Stimulated activated CD8-positive, alpha-beta memory T cell treated with anti-CD3 and anti-CD28 coated beads, Interleukin-2, amount 100 ng/mL, for 1 hour (primary cell): Measurements from ENCODE around the gene CACNA1D.

Source experiments
- DNase-seq, 2 donors: peaks; one replicate each; pipeline ENCODE4 v3.0.0-alpha.2; 2020; ENCODE audit warnings: low read depth in 2 of 2

Gene CACNA1D

DNA sequence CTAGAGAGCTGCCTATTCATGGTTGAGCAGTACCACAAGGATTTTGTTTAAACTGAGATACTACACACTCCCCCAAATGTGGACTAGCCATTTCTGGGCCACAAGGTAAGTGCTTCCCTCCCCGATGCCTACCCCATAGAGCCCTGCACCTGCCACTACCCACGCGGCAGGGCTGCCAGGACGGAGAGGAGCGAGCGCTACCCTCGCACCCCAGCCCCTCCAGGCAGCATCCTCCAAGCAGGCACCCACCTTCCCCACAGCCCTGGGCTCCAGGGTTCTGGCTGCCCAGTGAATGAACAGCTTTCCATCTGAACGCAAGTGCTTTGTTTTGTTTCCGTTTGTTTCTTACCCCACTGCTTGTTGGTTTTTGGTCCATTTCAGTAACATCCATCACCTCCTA is 292.6 kb downstream of the CACNA1D start:
- no peak for DNase-seq

DNA sequence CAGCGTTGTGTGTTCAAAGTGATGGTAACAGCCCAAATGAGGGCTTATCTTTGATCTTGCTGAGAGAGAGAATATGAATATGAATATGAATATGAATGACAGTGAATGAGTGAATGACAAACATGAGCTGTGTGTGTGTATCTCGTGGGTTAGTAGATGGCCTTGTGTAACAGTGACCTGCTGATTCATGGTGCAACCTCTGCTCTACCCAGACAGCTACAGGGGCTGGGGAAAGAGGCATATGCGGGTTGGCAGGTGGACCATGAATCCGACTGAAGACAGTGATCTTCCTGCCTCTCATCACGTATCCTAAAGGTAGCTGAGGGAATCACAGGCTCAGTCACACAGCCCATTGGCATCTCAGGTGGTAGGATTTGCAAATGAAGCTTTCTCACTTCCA is 293.6 kb downstream of the CACNA1D start:
- no peak for DNase-seq

DNA sequence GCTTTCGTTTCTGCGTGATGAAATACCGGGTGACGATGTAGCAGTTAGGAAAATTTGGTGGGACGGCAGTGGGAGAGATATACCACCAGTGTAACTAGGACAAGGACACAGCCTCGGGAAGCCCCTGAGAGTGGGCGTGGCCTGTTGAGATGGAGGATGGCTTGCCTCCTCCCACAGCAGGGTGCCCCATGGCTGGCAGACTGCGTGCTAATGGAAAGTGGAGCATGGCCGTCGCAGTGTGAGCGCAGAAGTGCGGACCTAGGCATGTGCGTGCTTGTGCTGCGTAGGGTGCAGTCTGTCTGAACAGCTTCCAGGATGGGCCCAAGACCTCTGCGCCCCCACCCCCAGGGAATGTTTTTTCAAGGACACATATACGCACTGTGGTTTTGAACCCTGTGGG is 295.0 kb downstream of the CACNA1D start:
- DNase-seq = no peak

DNA sequence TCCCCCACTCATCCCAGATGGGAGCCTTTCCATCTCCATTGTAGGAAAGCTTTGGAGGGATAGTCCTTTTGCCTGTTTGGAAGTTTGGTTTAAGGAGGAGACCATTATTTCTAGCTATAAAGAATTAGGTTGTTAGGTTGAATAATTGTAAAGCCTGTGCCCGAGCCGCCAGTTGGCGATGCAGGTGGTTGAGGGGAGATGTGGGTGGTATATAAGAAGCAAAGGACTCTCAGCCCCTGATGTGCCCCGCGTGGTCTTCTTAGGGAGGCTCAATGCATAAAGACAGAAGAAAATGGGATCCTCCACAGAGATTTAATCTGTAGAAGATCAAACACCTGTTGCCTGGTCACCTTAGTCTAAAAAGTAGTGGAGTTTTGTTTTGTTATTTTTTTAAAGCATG is 296.1 kb downstream of the CACNA1D start:
- no peak for DNase-seq

DNA sequence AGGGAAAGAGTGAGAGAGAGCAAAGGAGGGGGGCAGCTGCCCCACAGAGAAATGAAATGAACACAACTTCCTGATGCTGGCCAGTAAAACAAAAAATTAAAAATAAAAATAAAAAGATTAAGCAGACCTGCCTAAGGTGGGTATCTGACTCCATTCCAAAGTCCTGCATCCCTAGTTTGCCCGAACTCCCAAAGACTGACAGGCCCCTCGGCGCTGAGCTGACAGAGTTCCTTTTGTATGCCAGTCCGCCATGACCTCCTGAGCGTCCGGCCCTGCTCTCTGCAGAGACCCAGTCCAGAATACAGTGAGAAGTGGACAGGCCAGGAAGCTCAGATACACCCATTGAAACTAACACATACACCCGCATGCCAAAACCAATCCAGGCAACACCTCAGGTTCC is 296.9 kb downstream of the CACNA1D start:
- DNase-seq = no peak

DNA sequence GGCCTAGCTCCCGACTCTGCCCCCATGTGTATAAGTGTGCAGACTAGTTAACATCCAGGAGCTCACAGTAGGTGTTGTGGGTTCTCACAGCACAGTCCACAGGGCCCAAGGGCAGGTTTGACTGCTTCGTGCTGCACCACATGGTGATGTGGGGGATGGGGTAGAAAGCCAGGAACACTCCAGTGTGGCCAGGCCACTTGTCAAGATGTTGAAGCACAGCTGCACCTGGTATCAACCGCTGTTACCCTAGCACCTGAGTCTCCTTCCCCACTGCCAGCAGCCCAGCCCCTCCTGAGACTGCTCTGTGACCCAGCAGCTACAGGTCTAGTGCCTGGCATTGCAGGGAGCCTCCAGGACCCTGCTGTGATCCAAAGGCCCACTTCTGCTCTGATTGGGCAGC is 298.5 kb downstream of the CACNA1D start:
- no peak for DNase-seq

DNA sequence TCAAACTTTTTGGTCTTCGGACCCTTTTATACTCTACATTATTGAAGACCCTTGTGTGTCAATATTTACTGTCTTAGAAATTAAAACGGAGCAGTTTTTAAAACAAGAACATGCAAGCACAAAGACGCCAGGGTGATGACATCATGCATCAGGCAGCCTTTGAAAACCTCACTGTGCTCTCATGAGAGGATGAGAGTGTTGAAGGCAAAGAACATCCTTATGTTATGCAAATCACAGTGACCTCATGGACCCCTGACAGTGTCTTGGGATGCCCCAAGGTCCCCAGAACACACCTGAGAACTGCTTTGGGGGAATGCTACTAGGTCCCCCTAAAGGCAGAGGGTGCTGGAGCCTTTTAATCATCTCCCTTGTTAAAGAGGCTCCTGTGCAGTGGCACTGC is 300.2 kb downstream of the CACNA1D start:
- DNase-seq = no peak

DNA sequence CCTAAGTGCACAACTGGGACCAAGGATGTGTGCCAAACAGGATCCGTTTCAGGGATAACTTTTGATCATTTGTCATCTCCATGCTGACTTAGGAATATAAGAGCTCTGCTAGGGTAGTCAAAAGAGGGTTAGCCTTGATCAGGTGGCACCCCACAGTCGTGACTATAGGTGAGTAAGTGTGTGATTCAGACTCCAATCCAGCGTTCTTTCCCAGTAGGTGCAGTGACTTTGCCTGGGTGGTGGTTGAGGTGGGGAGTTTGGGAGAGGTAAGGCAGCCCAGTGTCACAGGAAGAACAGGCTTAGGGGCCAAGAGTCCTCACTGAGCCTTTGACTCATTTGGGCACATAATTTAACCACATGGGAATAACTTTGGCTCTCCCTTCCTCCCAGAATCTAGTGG is 300.8 kb downstream of the CACNA1D start:
- no peak for DNase-seq

DNA sequence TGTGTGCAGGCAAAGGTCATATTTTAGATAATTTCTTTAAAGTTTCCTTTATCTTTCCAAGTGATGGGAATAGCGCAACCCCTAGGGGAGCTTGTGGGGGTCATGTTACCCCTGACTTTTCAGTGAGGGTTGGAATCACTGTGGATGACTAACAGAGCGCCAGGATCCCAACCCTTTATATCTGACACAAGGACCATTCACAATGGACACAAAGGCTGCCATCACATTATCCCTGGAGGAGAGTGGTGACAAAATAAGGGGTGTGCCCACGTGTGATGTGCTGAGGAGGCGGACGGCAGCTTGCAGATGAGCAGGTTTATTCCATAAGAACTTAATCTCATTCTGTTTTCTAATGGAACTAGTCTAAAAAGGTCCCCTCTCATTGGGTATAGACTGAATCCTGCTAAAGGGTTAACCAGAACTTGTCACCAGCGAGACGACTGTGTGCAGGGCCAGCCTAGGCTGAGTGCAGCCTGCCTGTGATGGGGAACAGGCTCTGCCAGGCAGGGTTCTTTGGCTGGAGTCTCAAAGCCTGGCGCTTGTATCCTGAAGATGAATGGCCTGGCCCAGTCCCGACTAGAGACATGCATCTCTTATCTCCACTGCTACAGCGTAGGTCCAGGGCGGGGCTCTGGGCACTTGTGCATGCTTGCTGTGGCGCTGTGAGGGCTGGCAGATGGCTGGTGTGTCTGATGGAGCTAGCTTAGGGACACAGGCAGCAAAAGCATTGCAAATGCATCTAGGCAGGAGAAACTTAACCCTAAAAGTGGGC is 301.6 kb downstream of the CACNA1D start:
- DNase-seq = no peak

DNA sequence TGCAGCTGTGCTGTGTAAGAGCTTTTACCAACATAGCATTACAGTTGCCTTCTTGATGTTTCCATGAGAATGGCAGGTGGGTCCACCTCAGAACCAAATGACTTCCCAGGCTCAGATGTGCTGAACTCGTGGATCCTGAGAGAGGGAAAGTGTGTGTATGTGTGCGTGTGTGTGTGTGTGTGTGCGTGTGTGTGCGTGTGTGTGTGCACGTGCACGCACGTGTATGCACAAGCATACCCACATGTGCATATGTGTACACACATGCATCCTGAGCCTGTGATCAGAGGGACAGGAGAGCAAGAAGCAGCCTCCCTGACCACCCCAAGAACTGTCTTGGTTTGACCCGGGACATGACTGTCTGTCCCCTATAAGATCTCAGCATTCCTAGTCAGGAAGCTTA is 303.7 kb downstream of the CACNA1D start:
- DNase-seq = no peak

DNA sequence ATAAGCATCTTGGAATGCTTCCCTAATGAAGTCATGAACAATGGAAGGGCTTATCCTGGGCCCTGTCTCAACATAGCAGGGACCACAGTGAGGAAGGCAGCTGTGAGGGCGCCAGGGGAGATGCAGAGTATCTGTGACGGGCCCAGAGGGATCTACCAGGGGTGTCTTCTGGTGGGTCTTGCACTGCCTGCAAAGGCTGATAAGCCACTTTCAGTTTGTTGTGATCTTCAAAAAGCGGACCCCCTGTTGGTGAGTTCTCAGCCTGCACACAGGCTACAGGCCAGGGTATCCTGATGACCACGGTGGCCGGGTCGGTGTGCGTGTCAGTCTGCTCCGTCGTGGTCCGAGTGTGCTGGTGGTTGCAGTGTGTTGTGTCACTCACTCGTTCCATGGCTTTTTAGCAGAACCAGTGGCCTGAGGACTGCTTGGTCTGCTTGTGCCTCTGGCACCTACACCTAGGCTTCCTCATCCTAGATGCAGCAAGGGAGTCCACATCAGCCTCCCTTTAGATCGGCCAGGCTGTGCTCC is 305.0 kb downstream of the CACNA1D start:
- no peak for DNase-seq

DNA sequence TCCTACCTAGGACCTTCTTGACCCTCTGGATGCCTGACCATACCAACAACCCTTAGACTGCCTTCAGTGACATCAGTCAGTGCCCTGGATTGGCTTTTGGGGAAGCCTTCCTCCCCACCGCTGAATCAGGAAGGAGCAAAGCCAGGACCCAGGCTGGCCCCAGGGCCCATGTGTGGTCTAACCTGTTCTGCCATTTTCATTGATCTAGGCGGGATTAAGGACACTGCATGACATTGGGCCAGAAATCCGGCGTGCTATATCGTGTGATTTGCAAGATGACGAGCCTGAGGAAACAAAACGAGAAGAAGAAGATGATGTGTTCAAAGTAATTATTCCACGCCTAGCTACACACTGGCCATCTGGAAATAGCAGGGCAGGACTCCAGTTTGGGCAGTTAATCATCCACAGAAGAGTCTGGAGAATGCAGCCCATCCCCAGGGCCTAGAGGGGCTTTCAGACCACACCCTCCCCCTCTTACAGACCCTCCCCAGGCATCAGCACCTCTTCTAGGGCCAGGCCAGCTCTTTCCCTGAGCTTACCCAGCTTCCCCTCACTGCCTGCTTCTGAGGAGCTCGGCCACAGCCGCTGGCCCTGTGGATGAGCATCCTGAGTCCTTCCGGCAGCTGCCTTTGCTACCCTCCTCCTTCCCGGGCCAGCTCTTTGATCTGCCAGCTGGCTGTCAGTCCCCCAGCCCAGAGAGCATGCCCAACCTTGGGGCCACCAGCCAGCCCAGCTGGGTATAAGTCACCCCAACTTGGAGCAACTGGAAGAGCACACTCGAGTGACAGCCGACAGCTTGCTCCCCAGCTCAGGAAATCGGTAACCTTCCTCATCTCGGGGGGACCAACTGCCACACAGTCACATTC is 305.9 kb downstream of the CACNA1D start:
- no peak for DNase-seq

DNA sequence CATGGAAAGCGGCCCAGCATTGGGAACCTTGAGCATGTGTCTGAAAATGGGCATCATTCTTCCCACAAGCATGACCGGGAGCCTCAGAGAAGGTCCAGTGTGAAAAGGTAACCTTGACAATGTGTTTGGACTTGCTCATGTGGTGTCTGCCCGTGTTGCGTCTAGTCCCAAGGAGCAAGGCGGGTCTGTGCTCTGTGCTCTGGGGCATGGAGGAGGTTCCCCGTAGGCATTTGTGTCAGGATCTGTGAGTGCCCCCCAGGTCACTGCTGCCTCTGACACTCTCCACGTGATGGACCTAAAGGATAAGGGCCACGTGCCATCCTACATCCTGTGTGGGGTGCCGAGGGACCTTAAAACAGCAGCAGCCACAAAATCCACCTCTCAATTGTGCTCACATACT is 306.9 kb downstream of the CACNA1D start:
- DNase-seq = no peak

DNA sequence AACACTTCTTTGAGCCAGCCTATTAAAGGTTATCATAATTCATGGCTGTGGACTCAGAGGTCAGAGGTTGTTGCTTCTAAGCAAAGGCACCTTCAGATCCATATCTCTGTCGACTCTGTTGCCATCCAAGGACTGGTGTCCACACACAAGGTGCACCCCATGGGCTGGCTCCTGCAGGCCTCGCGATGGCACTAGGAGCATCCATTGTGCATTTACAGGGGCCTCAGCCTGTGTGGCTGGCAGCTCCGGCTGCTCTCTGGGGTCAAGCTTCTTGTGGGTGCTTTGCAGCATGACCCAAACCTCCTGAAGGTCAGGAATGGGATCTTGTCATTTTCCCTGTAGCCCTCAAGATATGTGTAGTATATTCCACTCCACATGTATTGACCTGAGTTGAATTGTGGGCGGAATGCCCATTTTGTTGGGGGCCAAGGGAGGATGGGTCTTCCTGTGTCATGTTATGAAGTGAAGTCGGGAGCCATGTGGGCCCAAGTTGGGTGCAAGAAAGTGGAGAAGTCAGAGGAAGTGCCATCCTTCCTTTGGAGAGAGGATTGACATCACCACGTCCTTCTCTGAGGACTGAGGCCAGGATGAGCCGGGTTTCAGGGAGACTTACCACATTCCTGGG is 308.0 kb downstream of the CACNA1D start:
- DNase-seq = no peak

DNA sequence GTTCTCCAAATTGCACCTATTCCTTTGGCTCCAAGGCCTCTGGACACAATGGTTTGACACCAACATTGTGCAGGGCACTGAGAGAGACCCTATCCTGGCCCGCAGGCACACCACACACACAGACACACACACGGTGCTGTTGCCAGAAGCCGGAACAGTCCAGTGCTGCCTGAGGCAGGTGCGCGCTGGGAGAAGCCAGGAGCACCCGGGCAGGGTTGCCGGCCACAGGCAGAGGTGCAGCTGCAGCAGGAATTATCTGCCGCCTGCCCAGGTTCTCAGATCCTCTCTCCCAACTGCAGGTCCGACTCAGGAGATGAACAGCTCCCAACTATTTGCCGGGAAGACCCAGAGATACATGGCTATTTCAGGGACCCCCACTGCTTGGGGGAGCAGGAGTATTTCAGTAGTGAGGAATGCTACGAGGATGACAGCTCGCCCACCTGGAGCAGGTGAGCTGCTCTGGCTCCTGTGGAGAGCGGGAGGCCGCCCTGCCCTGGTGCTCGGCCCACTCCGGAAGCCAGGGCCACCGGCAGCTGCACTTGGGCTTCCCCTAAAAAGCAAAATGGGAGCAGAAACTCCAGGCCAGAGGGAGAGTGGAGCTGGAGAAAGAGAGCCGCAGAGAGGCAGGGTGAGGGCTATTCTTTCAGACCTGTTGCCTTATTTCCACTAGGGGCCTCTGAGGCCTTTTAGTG is 308.9 kb downstream of the CACNA1D start:
- DNase-seq = no peak

DNA sequence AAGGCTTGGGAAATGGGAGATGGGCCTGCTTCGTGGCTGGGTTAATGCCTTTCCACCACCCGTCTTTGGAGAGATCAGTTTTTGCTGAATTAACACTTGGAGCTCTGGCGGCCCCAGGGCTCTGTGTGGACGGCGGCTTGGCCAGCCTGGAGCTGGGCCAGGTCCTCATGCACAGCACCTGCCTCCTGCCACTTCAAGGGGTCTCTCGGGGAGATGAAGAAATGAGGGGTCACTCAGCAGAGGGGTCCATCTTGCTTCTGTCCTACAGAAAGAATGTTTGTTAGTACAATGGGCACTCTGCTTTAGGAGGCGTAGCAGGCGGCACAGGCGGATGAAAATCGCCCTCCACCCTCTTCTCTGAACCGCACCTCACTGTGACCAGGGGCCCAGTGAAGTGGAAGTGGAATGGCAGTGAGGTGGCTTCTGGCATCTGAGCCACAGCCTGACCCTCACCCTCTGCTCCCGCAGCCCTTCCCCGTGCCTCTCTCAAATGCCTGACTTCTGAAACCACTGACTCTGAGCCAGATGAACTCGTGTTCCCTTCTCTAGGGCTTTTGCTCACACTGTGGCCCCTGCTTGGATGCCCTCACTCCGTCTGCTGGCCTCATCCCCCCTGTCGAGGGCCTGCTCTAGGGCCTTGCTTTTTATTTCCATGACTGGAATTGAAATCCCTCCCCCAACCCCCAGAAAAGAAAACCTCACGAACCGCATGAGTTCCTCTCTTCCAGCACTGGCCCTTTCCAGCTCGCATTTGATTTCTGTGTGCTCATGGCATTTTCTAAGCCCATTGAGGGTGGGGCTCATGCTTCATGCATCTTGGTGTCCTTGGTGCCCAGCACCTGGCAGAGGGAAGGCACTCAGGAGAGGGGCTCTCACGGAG is 309.6 kb downstream of the CACNA1D start:
- no peak for DNase-seq

DNA sequence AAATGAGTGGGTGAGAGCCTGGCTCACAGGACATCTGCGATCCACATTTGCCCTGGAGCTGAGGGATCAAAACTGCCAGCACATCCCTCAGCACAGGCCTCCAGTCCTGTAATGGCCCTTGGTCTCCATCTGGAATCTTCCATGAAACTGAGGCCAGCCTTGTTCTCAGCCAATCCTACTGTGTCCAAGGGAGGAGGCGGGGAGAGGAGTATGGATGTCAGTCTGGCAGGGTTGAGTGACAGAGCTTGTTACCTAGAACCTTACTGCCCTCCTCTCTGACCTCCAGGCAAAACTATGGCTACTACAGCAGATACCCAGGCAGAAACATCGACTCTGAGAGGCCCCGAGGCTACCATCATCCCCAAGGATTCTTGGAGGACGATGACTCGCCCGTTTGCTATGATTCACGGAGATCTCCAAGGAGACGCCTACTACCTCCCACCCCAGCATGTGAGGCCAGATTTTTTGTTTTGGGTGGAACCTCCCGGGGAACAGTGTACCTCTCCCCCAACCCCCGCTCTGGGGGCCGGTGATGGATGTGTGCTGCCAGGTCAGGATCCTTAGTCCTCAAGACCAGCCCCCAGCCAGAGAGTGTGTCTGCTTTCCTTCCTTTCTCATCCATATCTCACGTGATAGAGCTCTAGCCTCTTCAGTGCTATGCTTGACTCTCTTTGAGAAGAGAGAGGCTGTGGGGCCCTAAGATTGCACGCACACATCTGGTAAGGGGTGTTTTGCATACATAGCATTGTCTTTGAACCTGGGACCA is 310.5 kb downstream of the CACNA1D start:
- DNase-seq = no peak

DNA sequence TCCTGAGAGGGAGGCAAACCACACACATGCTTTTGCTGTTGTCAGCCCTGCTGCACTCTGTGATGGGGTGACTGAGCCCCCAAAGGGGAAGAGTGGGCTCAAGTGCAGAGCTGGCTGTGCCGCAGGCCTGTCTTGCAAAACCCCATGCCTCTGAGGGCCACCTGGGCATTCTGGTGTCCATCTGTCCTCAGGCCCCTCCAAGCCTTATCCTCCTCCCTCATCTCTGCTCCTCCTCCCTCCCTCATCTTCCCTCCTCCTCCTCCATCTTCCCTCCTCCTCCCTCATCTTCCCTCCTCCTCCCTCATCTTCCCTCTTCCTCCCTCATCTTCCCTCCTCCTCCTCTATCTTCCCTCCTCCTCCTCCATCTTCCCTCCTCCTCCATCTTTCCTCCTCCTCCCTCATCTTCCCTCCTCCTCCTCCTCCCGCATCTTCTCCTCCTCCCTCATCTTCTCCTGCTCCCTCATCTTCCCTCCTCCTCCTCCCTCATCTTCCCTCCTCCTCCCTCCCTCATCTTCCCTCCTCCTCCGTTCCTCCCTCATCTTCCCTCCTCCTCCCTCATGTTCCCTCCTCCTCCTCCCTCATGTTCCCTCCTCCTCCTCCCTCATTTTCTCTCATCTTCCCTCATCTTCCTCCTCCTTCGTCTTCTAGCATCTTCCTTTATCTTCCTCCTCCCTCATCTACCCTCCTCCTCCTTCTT is 311.2 kb downstream of the CACNA1D start:
- DNase-seq = no peak
